OCI-LY7 (cell line): ENCODE data around the gene ACACB. TPM values are rescaled to one million over a fixed set of nuclear protein-coding genes. Genes with fewer than 3 reads are reported as not detected.

ENCODE experiments used
- BruUV-seq: library from RNA; stranded (reverse); fragments of 400-500 nt; replicated peaks from 2 replicates; lab custom pipeline; 2021; lab: Mats Ljungman, UMichigan
- CTCF ChIA-PET: fragments of 300-600 bp; sonication (Branson Sonifier 250); formaldehyde crosslinking; loops from one replicate; lab custom pipeline; 2022; ENCODE audit warnings: antibody characterized with exemption; ENCODE audit not compliant: unreplicated experiment; lab: Charles Lee
- POLR2A ChIA-PET: fragments of 300-600 bp; sonication (Branson Sonifier 250); formaldehyde crosslinking; loops from one replicate; lab custom pipeline; 2022; ENCODE audit warnings: antibody characterized with exemption; lab: Charles Lee
- DNase-seq: peaks from one replicate; pipeline ENCODE4 v3.0.0-alpha.2; 2015; ENCODE audit warnings: low spot score
- H2AFZ ChIP-seq: fragments of 200-600 bp; sonication (generic), shearing (Covaris generic); 2 replicates; pipeline ENCODE4 v1.6.1; 2014; ENCODE audit warnings: mild to moderate bottlenecking, antibody characterized with exemption, low read length, moderate library complexity
- H3K27ac ChIP-seq: fragments of 200-600 bp; sonication (generic); 2 replicates; pipeline ENCODE4 v1.5.1; 2014; ENCODE audit warnings: mixed run types, low read depth, mild to moderate bottlenecking, moderate library complexity, low read length, inconsistent platforms; ENCODE audit not compliant: poor library complexity, severe bottlenecking
- H3K36me3 ChIP-seq: fragments of 200-600 bp; sonication (generic); 2 replicates; pipeline ENCODE4 v1.6.1; 2014; ENCODE audit warnings: mild to moderate bottlenecking, antibody characterized with exemption, low read length, moderate library complexity, mixed read lengths; ENCODE audit not compliant: insufficient read depth
- H3K4me1 ChIP-seq: fragments of 200-600 bp; sonication (generic); 2 replicates; pipeline ENCODE4 v1.5.1; 2014; ENCODE audit warnings: mild to moderate bottlenecking, low read length; ENCODE audit not compliant: insufficient read depth, poor library complexity, severe bottlenecking
- H3K4me2 ChIP-seq: fragments of 200-600 bp; sonication (generic); 2 replicates; pipeline ENCODE4 v1.6.1; 2014; ENCODE audit warnings: mild to moderate bottlenecking, low read length
- H3K4me3 ChIP-seq: fragments of 200-600 bp; sonication (generic); 2 replicates; pipeline ENCODE4 v1.5.1; 2014; ENCODE audit warnings: mild to moderate bottlenecking, low read depth, low read length; ENCODE audit not compliant: poor library complexity, severe bottlenecking
- H3K79me2 ChIP-seq: fragments of 200-600 bp; sonication (generic); 2 replicates; pipeline ENCODE4 v1.6.1; 2016; ENCODE audit warnings: low read depth, mild to moderate bottlenecking, low read length, moderate library complexity, mixed read lengths; ENCODE audit not compliant: insufficient read depth
- H3K9me2 ChIP-seq: fragments of 200-600 bp; sonication (generic); 2 replicates; pipeline ENCODE4 v1.6.1; 2016; ENCODE audit warnings: mild to moderate bottlenecking, low read length, mixed read lengths; ENCODE audit not compliant: insufficient read depth
- H3K9me3 ChIP-seq: fragments of 200-600 bp; sonication (generic); 2 replicates; pipeline ENCODE4 v1.6.1; 2014; ENCODE audit warnings: mild to moderate bottlenecking, mixed run types, low read length, mixed read lengths
- H4K20me1 ChIP-seq: fragments of 200-600 bp; sonication (generic); 2 replicates; pipeline ENCODE4 v1.6.1; 2014; ENCODE audit warnings: mild to moderate bottlenecking, antibody characterized with exemption, low read length, moderate library complexity, mixed read lengths; ENCODE audit not compliant: insufficient read depth
- CTCF ChIP-seq: fragments of 200-600 bp; sonication (generic); conservative IDR thresholded peaks from 2 replicates; pipeline ENCODE4 v1.5.1; 2014; ENCODE audit warnings: mild to moderate bottlenecking, antibody characterized with exemption, low read length, moderate library complexity, mixed read lengths
- EZH2phosphoT487 ChIP-seq: fragments of 200-600 bp; sonication (generic); IDR thresholded peaks from 2 replicates; pipeline ENCODE4 v1.6.1; 2018; ENCODE audit warnings: low read depth, borderline replicate concordance, mild to moderate bottlenecking, mixed run types, antibody characterized with exemption, low read length, moderate library complexity, mixed read lengths
- intact Hi-C: fragments of 100-400 bp; cut with micrococcal nuclease; formaldehyde crosslinking; loops from one replicate; pipeline ENCODE4 v1.10.0; 2022; ENCODE audit not compliant: unreplicated experiment
- total RNA-seq, 2 experiments: library from RNA; depleted of rRNA in 1 of 2; stranded (reverse); fragments of >200 nt in 1 of 2; shearing (Covaris generic) in 1 of 2; gene quantifications; 2 replicates each; pipeline ENCODE4 v1.2.3, GENCODE V29; 2014 to 2022

Gene ACACB
- total RNA-seq, 2 experiments from 2014 or later, result 19.7 to 45.1 TPM

- no peaks in the 10 kb centered on the region for H3K9me3 ChIP-seq
- H3K4me3 ChIP-seq, result no peak overlapping the region
- no peaks in the 10 kb centered on the region for H3K9me2 ChIP-seq
- intact Hi-C loops, result no loop called here
- no TSS peak for BruUV-seq
- H3K4me2 ChIP-seq, result no peak overlapping the region
- ChIA-PET POLR2A (interaction anchor here (1.0 kb wide), 1 partner anchor 126 kb away, joined by 4 read pairs; no protein-coding TSS in a partner anchor), CTCF (no interaction called here)
- TF ChIP-seq CTCF, result no peak
- no peak for TF ChIP-seq EZH2phosphoT487
- no peak for DNase-seq
- H3K4me1 ChIP-seq, result no peaks in the 10 kb centered on the region
- H2AFZ ChIP-seq, result no peak overlapping the region
- no peak overlapping the region for H3K27ac ChIP-seq
- no peaks in the 10 kb centered on the region for H3K36me3 ChIP-seq
- H3K79me2 ChIP-seq, result no peaks in the 10 kb centered on the region
- H4K20me1 ChIP-seq, result no peaks in the 10 kb centered on the region
Observed at GRCh38 chr12:109261087-109261486, 144.7 kb downstream of the ACACB start.

GRCh38 chr12:109261939-109262338 lies 145.6 kb downstream of the ACACB start:
- H3K4me3 ChIP-seq, result no peak overlapping the region
- ChIA-PET POLR2A (interaction anchor here (1.0 to 1.8 kb wide), 2 partner anchors 125 to 128 kb away, joined by 4 to 7 read pairs; no protein-coding TSS in a partner anchor), CTCF (interaction anchor here (1.2 kb wide), 1 partner anchor 166 kb away, joined by 3 read pairs; no protein-coding TSS in a partner anchor)
- no peak overlapping the region for H2AFZ ChIP-seq
- no TSS peak for BruUV-seq
- H3K9me3 ChIP-seq, result no peaks in the 10 kb centered on the region
- H3K4me2 ChIP-seq, result no peak overlapping the region
- H3K36me3 ChIP-seq, result no peaks in the 10 kb centered on the region
- no peak overlapping the region for H3K27ac ChIP-seq
- no peaks in the 10 kb centered on the region for H3K79me2 ChIP-seq
- no peaks in the 10 kb centered on the region for H3K4me1 ChIP-seq
- no peak for DNase-seq
- TF ChIP-seq EZH2phosphoT487 (no peak), CTCF (no peak)
- H4K20me1 ChIP-seq, result no peaks in the 10 kb centered on the region
- intact Hi-C loops, result no loop called here
- H3K9me2 ChIP-seq, result no peaks in the 10 kb centered on the region

GRCh38 chr12:109263439-109263838 lies 147.1 kb downstream of the ACACB start:
- no peaks in the 10 kb centered on the region for H3K4me1 ChIP-seq
- no peaks in the 10 kb centered on the region for H3K79me2 ChIP-seq
- H3K27ac ChIP-seq, result no peak overlapping the region
- TF ChIP-seq EZH2phosphoT487, result no peak
- no peak for TF ChIP-seq CTCF
- no peaks in the 10 kb centered on the region for H4K20me1 ChIP-seq
- H3K4me2 ChIP-seq, result no peak overlapping the region
- POLR2A ChIA-PET, result interaction anchor here (0.5 to 1.8 kb wide), 2 partner anchors 9 to 126 kb away, joined by 3 to 7 read pairs; no protein-coding TSS in a partner anchor
- no TSS peak for BruUV-seq
- no peak for DNase-seq
- H3K9me3 ChIP-seq, result no peaks in the 10 kb centered on the region
- H3K9me2 ChIP-seq, result no peaks in the 10 kb centered on the region
- no peak overlapping the region for H3K4me3 ChIP-seq
- no peak overlapping the region for H2AFZ ChIP-seq
- intact Hi-C loops, result no loop called here
- H3K36me3 ChIP-seq, result no peaks in the 10 kb centered on the region
- CTCF ChIA-PET, result interaction anchor here (0.7 kb wide), 1 partner anchor 120 kb away, joined by 3 read pairs; no protein-coding TSS in a partner anchor
